Non-pigmented ciliary epithelial cell (primary cell): Measurements from ENCODE around the gene ZFP42.
"Not testable (repeated sequence)": the region's sequence is repeated elsewhere in the genome, so short reads cannot be mapped to it uniquely, and the experiment has no call there.

Experiments
- DNase-seq: peaks from one replicate; pipeline ENCODE4 v3.0.0-alpha.2; 2010; ENCODE audit warnings: low read depth

ZFP42 gene

GRCh38 chr4:187995322-187996207 is at the start of gene ZFP42:
ZFP42 (plus strand) TSS chr4:187995771; CDS start chr4:188002808, 7,037 bp downstream.
- DNase-seq: no peak

DNA sequence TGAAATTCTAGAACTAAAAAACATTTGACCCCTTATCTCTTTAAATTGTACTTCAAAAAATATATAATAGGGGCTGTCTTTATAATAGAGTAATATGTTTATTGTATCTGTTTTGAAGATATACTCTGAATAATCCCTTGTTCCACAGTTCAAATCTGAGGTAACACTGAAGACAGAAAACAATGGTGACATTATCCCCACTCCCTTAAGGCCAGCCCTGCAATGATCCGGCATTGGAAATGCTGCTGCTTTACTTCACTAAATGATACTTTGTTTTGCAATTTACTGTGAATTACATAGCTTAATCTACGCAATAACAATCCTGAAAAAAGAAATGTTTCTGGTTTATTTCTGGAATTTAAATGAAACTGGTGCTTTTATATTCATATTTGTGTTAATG is 34.4 kb upstream of the ZFP42 start:
- no peak for DNase-seq

DNA sequence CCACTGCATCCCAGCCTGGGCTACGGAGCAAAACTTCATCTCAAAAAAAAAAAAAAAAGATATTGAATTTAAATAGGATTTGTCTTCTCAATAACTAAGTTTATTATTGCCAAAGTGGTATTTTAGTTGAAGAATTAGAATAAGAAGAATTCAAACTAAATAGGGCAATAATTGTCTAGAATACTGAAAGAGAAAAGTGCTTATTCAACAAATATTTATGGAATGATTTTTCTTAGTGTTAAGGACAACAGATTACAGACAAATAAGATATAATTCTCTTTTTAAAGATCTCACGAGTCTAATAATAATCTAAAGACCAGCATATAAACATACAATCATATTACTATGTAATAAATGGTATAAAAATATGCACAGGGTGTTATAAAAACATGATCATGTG is 33.6 kb upstream of the ZFP42 start:
- no peak for DNase-seq

GRCh38 chr4:187962926-187963325 is 32.6 kb upstream of the ZFP42 start:
- DNase-seq: no peak

- DNase-seq: no peak
These were observed 29.8 kb upstream of the ZFP42 start for GRCh38 chr4:187965726-187966125.

DNA sequence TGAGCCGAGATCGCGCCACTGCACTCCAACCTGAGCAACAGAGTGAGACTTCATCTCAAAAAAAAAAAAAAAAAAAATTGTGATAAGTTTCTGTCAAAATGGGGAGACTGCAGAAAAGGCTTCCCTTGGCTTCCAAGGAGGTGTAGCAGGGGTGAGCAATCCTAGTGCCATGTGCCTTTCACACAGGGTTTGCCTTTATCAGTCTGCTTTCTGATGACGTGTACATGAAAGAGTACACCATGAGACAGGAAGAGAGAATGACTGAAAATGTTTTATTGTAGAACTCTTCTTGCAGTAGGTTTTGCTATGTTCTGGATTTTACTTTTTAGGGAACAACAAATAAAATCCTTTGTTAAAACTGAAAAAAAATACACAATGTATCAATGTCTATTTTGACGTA is 23.4 kb upstream of the ZFP42 start:
- DNase-seq: no peak

GRCh38 chr4:187983746-187984145 is 11.8 kb upstream of the ZFP42 start:
- no peak for DNase-seq

DNA sequence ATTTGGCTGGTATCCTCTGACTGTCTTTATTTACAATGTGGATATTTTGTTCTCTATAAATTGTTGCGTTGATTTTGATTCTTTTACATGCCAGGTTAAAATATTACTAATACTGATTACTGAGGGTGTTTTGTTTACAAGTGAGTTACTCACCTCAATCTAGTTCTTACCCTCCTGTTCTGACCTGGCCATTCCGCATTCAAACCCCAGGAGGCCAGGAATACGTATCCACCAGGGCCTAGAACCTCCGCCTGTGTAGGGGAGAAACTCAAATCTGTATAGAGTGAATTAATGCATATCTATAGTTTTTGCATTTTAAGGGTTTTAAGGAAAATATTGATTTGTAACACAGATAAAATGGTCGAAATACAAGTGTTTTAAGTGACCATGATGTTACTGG is 2.6 kb upstream of the ZFP42 start:
- no peak for DNase-seq

GRCh38 chr4:187993827-187994226 is 1.7 kb upstream of the ZFP42 start:
- no peak for DNase-seq

- no peak for DNase-seq
These were observed 1.1 kb downstream of the ZFP42 start for GRCh38 chr4:187996502-187997177.

DNA sequence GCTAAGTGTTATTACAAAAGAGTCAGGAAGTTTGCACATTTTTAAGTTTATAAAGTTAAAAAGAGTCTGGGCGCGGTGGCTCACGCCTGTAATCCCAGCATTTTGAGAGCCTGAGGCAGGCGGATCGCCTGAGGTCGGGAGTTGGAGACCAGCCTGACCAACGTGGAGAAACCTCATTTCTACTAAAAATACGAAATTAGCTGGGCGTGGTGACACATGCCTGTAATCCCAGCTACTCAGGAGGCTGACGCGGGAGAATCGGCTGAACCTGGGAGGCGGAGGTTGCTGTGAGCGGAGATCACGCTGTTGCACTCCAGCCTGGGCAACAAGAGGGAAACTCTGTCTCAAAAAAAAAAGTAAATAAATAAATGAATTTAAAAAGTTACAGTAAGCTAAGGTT is 2.4 kb downstream of the ZFP42 start:
- DNase-seq: not testable (repeated sequence)

GRCh38 chr4:187999406-187999932 is 3.9 kb downstream of the ZFP42 start:
- no peak for DNase-seq

DNA sequence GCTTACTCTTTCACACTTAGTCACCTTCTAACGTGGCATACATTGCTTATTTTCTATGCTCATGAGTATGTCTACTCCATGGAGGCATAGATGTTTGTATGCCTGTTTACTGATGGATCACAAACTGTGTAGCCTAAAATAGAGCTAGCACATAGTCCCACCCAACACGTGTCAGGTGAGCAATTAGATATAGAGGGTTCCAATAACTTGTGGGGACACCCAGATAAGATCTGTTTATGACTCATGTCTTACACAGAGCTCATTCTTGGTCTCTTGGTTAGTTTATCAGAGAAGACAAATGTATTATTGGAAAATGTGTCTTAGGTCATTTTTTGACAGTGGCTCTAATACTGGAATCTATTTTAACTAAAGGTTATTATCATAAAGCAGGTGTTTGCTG is 6.8 kb downstream of the ZFP42 start:
- no peak for DNase-seq

GRCh38 chr4:188002751-188003150 is 7.2 kb downstream of the ZFP42 start:
- no peak for DNase-seq

- no peak for DNase-seq
These were observed 10.0 kb downstream of the ZFP42 start for GRCh38 chr4:188005561-188005960.

DNA sequence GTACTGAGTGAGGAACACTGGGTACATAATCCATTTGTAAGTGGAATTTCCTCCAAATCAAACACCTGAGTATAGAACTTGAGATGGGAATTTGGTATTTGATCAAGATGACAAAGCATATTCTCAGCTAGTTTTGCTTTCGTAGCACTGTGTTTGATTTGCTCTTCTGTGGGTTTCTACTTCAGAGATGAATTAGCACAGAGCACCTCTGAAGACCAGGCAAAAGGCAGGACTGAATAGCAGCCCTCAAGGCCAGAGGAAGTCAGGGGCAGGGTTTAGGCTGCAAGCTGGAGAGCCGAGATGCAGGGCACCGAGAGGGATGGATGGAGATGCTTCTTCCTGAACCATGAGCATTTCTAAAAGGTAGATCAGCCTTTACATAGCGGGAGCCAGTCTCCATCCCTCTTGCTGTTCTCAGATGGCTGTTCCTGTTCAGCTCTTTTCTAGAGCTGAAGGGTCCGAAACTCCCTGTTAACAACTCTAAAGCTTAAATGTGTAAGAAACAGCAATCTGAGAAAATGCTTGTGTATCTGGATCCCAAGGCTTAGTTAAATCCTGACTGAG is 10.8 kb downstream of the ZFP42 start:
- DNase-seq: no peak

DNA sequence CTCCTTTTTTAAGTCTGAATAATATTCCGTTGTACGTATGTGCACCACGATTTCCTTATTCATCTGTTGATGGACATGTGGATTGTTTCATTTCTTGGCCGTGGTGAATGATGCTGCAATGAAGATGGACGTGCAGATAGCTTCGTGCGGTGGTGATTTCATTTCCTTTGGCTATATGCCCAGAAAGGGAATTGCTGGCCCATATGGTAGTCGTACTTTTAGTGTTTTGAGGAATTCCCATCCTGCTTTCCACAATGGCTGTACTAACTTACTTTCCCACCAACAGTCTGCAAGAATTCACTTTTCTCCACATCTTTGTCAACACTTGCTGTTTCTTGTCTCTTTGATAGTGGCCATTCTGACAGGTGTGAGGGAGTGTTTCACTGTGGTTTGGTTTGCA is 12.8 kb downstream of the ZFP42 start:
- DNase-seq: peak; percentile 62

DNA sequence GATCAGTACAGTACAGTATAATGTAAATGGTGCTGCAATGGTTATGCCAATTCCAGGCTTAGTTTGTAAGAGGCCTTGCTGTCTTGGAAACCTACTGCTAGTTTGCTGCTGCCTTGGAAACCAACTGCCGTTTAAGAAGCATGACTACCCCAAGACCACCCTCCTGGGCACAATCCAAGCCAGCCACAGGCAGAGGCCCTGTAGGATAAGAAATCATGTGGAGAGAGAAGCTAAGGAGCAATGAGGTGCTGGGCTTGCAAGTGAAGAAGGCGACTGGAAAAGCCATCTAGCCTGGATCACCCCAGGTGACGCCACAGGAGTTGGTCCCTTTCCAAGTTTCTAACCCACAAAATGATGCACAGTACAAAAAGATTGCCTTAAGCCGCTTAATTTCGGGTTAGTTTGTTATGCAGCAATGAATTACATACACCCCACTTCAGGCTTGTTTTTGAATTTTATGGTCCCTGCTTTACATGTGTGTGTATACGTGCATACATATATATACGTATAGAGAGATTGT is 16.9 kb downstream of the ZFP42 start:
- DNase-seq: no peak

GRCh38 chr4:188015025-188015940 is 19.7 kb downstream of the ZFP42 start:
- no peak for DNase-seq

DNA sequence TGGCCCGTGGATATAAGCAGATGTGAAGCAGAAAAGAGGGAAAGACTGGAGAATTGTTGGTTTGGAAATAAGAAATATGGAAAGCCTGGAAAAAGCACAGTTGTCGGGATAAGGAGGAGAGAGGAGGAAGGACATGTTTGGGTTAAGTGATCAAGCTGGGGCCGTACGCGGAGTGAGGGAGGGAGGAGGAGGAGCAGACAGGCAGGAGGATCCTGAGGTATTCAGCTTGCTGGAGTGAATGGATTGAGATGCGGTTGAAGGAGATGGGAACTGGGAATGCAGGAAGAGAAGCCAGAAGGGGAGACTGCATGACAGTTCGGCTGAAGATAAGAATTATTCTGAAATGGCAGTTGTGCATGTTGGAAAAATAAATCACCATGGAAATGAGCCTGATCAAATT is 21.2 kb downstream of the ZFP42 start:
- DNase-seq: no peak

GRCh38 chr4:188018262-188018661 is 22.7 kb downstream of the ZFP42 start:
- DNase-seq: no peak
